Measurements from ENCODE around the gene HCRT.

The HCRT gene

DNA sequence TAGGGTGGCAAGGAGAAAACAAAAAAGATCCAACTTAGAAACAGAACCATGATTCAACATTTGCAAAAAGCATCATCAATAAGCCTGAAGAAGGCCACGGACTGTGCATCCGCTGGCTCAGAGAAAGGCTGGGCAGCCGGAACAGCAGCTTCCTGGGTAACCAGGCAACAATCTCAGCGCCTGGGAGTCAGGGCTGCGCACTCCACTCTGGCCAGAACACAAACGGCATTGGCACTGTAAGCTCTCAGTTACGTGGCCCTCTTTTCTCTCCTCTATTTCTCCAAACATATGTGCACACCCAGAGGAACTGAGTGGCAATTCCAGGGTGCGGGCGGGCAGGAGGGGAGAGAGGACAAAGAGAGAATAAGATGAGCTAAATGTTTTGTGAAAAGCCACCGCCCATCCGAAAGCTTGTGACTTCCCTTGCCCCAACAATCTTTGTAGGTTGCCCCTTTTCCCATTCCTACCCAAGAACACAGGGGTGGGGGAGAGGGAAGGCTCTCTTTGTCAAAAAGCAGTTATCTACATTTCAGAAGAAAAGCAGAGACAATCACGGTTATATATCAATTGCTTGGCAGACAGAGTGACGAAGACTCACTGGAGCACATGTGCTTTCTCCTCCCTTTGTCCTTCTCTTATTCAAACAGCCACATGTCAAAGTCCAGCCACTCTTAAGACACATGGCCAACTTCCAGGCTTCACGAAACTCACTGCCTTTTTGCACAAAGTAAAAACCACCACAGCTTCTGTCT lies 15.6 kb upstream of the HCRT start:
- H3K4me3 Mint-ChIP-seq: no peak overlapping the region
- H3K27ac Mint-ChIP-seq: no peak overlapping the region
- TF ChIP-seq, protein P1, sequence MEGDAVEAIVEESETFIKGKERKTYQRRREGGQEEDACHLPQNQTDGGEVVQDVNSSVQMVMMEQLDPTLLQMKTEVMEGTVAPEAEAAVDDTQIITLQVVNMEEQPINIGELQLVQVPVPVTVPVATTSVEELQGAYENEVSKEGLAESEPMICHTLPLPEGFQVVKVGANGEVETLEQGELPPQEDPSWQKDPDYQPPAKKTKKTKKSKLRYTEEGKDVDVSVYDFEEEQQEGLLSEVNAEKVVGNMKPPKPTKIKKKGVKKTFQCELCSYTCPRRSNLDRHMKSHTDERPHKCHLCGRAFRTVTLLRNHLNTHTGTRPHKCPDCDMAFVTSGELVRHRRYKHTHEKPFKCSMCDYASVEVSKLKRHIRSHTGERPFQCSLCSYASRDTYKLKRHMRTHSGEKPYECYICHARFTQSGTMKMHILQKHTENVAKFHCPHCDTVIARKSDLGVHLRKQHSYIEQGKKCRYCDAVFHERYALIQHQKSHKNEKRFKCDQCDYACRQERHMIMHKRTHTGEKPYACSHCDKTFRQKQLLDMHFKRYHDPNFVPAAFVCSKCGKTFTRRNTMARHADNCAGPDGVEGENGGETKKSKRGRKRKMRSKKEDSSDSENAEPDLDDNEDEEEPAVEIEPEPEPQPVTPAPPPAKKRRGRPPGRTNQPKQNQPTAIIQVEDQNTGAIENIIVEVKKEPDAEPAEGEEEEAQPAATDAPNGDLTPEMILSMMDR (IDR thresholded peaks at IDR 0.05; ENCODE audit: unreplicated experiment in 3 of 3): no peak
- H3K27me3 Mint-ChIP-seq (ENCODE audit: low read depth): no peaks in the 10 kb centered on the region
- H3K4me1 Mint-ChIP-seq: no peaks in the 10 kb centered on the region
- no peaks in the 10 kb centered on the region for H3K9me3 Mint-ChIP-seq
- H3K36me3 Mint-ChIP-seq (ENCODE audit: low read depth): peaks cover 37% of the 10 kb centered on the region

DNA sequence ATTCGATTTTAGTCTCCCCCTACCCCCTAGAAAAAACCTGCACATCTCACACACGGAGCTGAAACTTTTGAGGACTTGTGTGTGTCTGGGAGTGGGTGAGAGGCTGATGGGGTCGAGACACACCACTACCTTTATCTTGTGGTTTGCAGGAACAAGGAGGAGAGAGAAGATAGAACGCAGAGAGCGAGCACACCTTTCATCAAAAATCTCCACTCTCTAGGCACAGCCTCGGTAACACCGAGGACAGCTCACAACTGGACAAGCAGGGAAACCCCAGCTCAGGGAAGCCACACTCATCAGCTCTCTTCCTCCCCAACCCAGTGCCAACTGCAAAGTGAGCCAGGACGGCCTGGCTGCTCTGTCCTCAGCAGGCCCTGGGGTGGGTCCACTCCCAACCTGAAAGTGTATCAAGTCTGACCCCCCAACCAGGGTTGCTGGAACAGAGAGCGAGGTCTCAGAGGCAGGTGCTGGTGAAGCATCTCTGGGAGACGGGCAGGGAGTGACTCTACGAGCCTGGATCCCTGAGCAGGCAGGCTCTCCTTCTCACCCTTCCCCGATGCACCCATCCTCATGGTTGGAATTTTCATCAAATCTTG lies 14.3 kb upstream of the HCRT start:
- peaks cover 2% of the 10 kb centered on the region for H3K4me1 Mint-ChIP-seq
- H3K27me3 Mint-ChIP-seq (ENCODE audit: low read depth): no peaks in the 10 kb centered on the region
- no peak overlapping the region for H3K27ac Mint-ChIP-seq
- TF ChIP-seq, protein P1 (IDR thresholded peaks at IDR 0.05; ENCODE audit: unreplicated experiment in 3 of 3): no peak
- H3K36me3 Mint-ChIP-seq (ENCODE audit: low read depth): peaks cover 30% of the 10 kb centered on the region
- no peaks in the 10 kb centered on the region for H3K9me3 Mint-ChIP-seq
- H3K4me3 Mint-ChIP-seq: no peak overlapping the region

DNA sequence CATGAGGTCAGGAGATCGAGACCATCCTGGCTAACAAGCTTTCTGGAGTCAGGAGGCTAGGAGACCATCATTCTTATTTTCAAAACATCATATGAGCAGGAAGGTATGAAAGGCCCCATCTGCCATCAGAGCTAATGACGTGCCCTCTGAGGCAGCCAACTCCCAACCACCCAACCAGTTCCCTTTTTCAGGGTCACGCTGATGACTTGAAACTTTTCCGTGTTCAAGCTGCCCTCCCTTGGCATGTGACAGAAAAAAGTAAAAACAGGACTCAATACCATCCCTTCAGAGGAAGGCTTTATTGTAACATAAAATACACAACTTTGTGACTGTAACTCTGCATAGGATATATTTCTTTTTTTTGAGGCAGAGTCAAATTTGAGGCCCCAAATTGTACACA lies 13.6 kb upstream of the HCRT start:
- H3K4me3 Mint-ChIP-seq: no peak overlapping the region
- H3K36me3 Mint-ChIP-seq (ENCODE audit: low read depth): peaks cover 25% of the 10 kb centered on the region
- H3K9me3 Mint-ChIP-seq: no peaks in the 10 kb centered on the region
- peaks cover 7% of the 10 kb centered on the region for H3K4me1 Mint-ChIP-seq
- no peaks in the 10 kb centered on the region for H3K27me3 Mint-ChIP-seq (ENCODE audit: low read depth)
- H3K27ac Mint-ChIP-seq: no peak overlapping the region
- TF ChIP-seq, protein P1 (IDR thresholded peaks at IDR 0.05; ENCODE audit: unreplicated experiment in 3 of 3): no peak

DNA sequence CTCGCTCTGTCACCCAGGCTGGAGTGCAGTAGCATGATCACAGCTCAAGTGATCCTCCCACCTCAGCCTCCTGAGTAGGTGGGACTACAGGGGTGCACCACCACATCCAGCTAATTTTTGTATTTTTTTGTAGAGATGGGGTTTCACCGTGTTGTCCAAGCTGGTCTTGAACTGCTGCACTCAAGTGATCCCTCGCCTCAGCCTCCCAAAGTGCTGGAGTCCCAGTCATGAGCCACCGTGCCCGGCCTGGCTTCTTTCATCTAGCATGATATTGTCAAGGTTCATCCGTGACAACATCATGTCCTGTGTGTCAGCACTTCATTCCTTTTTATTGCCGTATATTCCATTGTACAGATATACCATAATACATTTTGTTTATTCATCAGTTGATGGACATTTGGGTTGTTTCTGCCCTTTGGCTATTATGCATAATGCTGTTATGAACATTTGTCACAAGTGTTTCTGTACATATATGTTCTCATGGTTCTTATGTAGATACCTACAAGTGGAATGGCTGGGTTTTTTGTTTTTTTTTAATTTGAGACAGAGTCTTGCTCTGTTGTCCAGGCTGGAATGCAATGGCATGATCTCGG lies 12.4 kb upstream of the HCRT start:
- Mint-ChIP-seq H3K9me3 (no peaks in the 10 kb centered on the region), H3K4me3 (peak overlapping the region in 1 of 3 experiments; percentile 34), H3K36me3 (ENCODE audit: low read depth) (peaks cover 16% of the 10 kb centered on the region), H3K4me1 (peaks cover 10% of the 10 kb centered on the region), H3K27me3 (ENCODE audit: low read depth) (no peaks in the 10 kb centered on the region), H3K27ac (no peak overlapping the region)
- TF ChIP-seq, protein P1 (IDR thresholded peaks at IDR 0.05; ENCODE audit: unreplicated experiment in 3 of 3): no peak

DNA sequence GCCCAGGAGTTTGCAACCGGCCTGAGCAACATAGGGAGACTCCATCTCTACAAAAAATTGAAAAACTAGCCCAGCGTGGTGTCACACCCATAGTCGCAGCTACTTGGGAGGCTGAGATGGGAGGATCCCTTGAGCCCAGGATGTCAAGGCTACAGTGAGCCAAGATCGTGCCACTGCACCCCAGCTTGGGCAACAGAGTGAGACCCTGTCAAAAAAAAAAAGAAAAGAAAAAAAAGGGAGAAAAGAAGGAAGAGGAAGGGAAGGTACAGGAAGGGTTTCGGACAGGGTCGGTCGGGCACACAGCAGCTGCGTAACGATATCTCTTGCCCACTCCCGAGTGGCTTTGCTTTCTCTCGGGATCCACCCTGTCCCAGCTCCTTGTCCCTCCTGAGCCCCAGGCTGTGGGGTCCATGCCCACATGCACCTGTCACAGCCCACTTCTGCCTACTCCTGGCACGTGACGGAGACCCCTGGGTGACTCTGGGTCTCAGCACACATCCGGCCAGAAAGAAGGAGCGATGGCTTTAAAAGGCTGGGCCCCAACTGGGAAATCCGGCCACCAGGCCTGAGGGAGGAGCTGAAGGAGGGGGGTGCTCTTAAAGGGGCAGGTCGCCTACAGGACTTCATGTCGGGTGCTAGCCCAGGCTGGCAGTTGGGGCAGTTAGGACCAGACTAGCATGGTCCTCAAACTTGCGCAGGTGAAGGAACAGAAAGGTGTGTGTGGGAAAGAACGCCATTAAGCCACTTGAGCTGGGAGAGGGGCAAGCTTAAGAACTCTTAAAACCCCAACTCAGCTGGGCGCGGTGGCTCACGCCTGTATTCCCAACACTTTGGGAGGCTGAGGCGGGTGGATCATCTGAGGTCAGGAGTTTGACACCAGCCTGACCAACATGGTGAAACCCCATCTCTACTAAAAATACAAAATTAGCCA lies 9.0 kb upstream of the HCRT start, which contains the start of gene GHDC:
Gene GHDC (minus strand): TSS at position 526 of the 931 bp plus-strand sequence. CDS start 913 bp downstream, outside the sequence.
- Mint-ChIP-seq H3K9me3 (no peaks in the 10 kb centered on the region), H3K4me1 (peaks cover 10% of the 10 kb centered on the region), H3K36me3 (ENCODE audit: low read depth) (no peaks in the 10 kb centered on the region), H3K4me3 (peak within 1 kb of the TSS; percentile 85 to 94 (median 93)), H3K27ac (peak within 1 kb of the TSS; percentile 57 to 82 (median 77)), H3K27me3 (ENCODE audit: low read depth) (no peaks in the 10 kb centered on the region)
- TF ChIP-seq, protein P1 (IDR thresholded peaks at IDR 0.05; ENCODE audit: unreplicated experiment in 3 of 3): no peak

All from nephron (organoid).